ENCODE results near the gene HPGDS. TPM values are rescaled to one million over a fixed set of nuclear protein-coding genes. Genes with fewer than 3 reads are reported as not detected.

The HPGDS gene
- total RNA-seq, 1 experiment from 2014 or later, result 0.21 TPM

- H3K36me3 ChIP-seq (replicated peaks; ENCODE audit: control insufficient read depth, insufficient read depth, low read length), result no peaks in the 10 kb centered on the region
- no peak for DNase-seq
- no peak overlapping the region for H3K4me3 ChIP-seq (ENCODE audit: insufficient read depth, low read depth, low read length)
- no peaks in the 10 kb centered on the region for H3K27me3 ChIP-seq (ENCODE audit: control insufficient read depth, insufficient read depth, low read length)
Measured at GRCh38 chr4:94369046-94369445, 26.4 kb upstream of the HPGDS start.

DNA sequence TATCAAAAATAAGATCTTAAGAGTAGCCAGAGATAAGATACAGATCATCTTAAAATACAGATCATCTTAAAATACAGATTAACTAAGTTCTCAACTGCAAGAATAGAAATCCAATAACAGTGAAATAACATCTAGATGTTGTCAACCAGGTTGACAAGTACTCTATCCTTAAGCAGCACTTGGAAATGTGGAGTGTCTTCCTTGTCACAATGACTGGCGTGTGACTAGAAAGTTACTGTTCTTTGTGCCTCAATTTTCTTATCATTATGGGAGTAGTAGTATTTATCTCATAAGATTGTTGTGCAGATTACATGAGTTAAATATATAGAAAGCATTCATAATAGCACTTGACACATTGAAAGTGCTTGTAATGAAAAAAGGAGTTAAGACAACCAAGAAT lies 25.8 kb upstream of the HPGDS start:
- no peak for DNase-seq
- no peak overlapping the region for H3K4me3 ChIP-seq (ENCODE audit: insufficient read depth, low read depth, low read length)
- H3K36me3 ChIP-seq (replicated peaks; ENCODE audit: control insufficient read depth, insufficient read depth, low read length), result no peaks in the 10 kb centered on the region
- no peaks in the 10 kb centered on the region for H3K27me3 ChIP-seq (ENCODE audit: control insufficient read depth, insufficient read depth, low read length)

DNA sequence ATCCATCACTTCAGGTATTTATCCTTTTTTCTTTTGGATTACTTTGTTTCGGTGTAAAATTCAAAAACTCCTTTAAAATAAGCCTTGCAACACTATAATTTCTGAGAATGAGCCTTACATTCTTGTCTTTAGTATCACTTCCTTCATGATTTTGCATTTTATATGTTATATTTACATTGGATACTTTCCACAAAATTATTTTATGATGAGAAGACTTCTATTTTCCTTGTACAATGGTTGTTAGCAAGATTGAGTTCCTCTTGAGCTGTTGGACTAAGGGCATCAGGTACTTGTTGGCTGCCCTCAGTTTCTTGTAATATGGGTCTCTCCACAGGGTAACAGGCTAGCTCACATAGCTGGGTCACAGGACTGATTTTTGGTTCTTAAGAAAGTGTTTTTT lies 22.7 kb upstream of the HPGDS start:
- DNase-seq, result no peak
- Histone ChIP-seq H3K27me3 (ENCODE audit: control insufficient read depth, insufficient read depth, low read length) (no peaks in the 10 kb centered on the region), H3K36me3 (replicated peaks; ENCODE audit: control insufficient read depth, insufficient read depth, low read length) (no peaks in the 10 kb centered on the region), H3K4me3 (ENCODE audit: insufficient read depth, low read depth, low read length) (no peak overlapping the region)

DNA sequence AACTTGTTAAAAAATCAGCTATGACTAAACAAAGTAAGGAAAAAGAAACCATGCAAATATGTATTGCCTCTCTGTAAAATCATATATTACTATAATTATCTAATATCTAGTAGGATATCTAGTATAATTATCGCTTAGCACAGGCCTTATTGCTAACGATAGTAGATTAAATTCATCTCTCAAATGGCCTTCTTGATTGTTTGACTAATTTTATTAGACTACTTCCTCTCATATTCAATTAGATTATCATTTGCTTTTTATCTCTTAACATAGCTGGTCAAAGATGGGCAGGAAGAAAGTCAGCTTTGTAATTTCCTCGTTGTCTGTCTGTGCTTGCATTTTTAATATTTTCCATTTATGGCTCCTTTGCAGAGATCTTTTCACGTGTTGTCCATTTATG lies 21.9 kb upstream of the HPGDS start:
- H3K27me3 ChIP-seq (ENCODE audit: control insufficient read depth, insufficient read depth, low read length), result no peaks in the 10 kb centered on the region
- no peaks in the 10 kb centered on the region for H3K36me3 ChIP-seq (replicated peaks; ENCODE audit: control insufficient read depth, insufficient read depth, low read length)
- DNase-seq, result no peak
- H3K4me3 ChIP-seq (ENCODE audit: insufficient read depth, low read depth, low read length), result no peak overlapping the region

GRCh38 chr4:94363136-94363655 lies 20.6 kb upstream of the HPGDS start:
- no peaks in the 10 kb centered on the region for H3K36me3 ChIP-seq (replicated peaks; ENCODE audit: control insufficient read depth, insufficient read depth, low read length)
- H3K27me3 ChIP-seq (ENCODE audit: control insufficient read depth, insufficient read depth, low read length), result no peaks in the 10 kb centered on the region
- no peak for DNase-seq
- H3K4me3 ChIP-seq (ENCODE audit: insufficient read depth, low read depth, low read length), result no peak overlapping the region

DNA sequence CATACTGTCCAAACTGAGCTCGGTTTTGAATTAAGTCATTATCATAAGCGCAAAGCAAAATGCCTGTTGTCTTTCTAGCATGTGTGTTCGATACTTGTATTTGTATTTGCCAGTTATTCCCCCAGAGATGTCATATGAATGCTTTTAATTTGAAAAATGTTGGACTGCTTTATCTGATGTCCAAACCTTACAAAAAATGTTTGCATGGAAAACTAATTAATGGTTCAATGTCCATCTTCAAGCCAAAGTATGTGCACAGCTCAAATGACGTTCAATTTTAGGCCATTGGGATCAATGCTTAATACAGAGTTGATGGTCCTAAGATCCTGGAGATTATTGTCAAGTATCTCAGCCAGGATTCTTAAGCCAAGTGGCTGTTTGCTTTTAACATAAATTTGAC lies 17.2 kb upstream of the HPGDS start:
- Histone ChIP-seq H3K27me3 (ENCODE audit: control insufficient read depth, insufficient read depth, low read length) (no peaks in the 10 kb centered on the region), H3K4me3 (ENCODE audit: insufficient read depth, low read depth, low read length) (no peak overlapping the region), H3K36me3 (replicated peaks; ENCODE audit: control insufficient read depth, insufficient read depth, low read length) (no peaks in the 10 kb centered on the region)
- DNase-seq, result no peak

- H3K4me3 ChIP-seq (ENCODE audit: insufficient read depth, low read depth, low read length), result no peak overlapping the region
- no peaks in the 10 kb centered on the region for H3K36me3 ChIP-seq (replicated peaks; ENCODE audit: control insufficient read depth, insufficient read depth, low read length)
- DNase-seq, result no peak
- no peaks in the 10 kb centered on the region for H3K27me3 ChIP-seq (ENCODE audit: control insufficient read depth, insufficient read depth, low read length)
Measured at GRCh38 chr4:94359221-94359620, 16.6 kb upstream of the HPGDS start.

GRCh38 chr4:94358101-94358500 lies 15.5 kb upstream of the HPGDS start:
- Histone ChIP-seq H3K27me3 (ENCODE audit: control insufficient read depth, insufficient read depth, low read length) (no peaks in the 10 kb centered on the region), H3K4me3 (ENCODE audit: insufficient read depth, low read depth, low read length) (no peak overlapping the region), H3K36me3 (replicated peaks; ENCODE audit: control insufficient read depth, insufficient read depth, low read length) (no peaks in the 10 kb centered on the region)
- DNase-seq, result no peak

- H3K4me3 ChIP-seq (ENCODE audit: insufficient read depth, low read depth, low read length), result no peak overlapping the region
- no peak for DNase-seq
Measured at GRCh38 chr4:94357624-94358023, 15.0 kb upstream of the HPGDS start.

DNA sequence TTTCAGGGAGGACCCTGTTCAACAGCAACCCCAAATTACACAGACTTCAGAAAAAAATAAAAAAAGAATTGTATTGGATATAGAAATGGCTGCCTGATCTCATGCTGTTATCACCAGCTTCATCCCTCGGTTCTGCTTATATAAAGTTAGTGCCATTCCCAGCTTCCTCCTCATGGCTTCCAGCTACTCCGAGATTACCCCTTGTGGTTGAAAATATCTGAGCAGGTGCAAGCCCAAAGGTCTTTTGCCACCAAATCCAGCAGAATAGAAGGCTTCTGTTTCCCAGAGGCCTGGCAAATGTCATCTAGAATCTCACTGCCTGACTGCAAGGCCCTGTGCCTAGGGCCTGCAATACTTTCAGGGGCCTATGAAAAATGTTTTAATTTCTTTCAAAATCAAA lies 13.8 kb upstream of the HPGDS start:
- no peaks in the 10 kb centered on the region for H3K36me3 ChIP-seq (replicated peaks; ENCODE audit: control insufficient read depth, insufficient read depth, low read length)
- DNase-seq, result no peak

More at GRCh38 chr4:94357624-94358023, 15.0 kb upstream of the HPGDS start:
- Histone ChIP-seq H3K27me3 (ENCODE audit: control insufficient read depth, insufficient read depth, low read length) (no peaks in the 10 kb centered on the region), H3K36me3 (replicated peaks; ENCODE audit: control insufficient read depth, insufficient read depth, low read length) (no peaks in the 10 kb centered on the region)

DNA sequence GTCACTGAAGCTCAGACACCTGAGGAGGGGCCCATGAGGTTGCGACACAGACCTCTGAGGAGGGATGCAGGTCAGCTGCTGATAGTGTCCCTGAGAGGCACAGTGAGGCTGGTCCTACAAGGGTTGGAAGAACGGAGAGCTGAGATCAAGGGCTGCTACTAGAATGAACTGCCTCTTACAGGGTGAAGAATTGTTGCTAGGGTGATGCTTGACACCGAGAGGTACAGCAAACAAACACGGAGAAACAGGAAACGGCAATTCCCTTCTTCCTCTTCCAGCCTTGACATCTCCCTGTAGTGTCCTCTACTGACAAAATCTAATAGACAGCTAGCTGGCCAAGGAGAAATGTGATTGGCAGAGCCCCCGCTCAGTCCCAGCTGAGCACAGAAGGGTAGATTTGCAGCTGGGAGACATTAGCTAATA lies 11.8 kb upstream of the HPGDS start:
- DNase-seq, result no peak
- Histone ChIP-seq H3K4me3 (ENCODE audit: insufficient read depth, low read depth, low read length) (no peak overlapping the region), H3K36me3 (replicated peaks; ENCODE audit: control insufficient read depth, insufficient read depth, low read length) (no peaks in the 10 kb centered on the region), H3K27me3 (ENCODE audit: control insufficient read depth, insufficient read depth, low read length) (no peaks in the 10 kb centered on the region)

More for the DNA sequence above, 13.8 kb upstream of the HPGDS start:
- no peaks in the 10 kb centered on the region for H3K27me3 ChIP-seq (ENCODE audit: control insufficient read depth, insufficient read depth, low read length)
- no peak overlapping the region for H3K4me3 ChIP-seq (ENCODE audit: insufficient read depth, low read depth, low read length)

- Histone ChIP-seq H3K36me3 (replicated peaks; ENCODE audit: control insufficient read depth, insufficient read depth, low read length) (no peaks in the 10 kb centered on the region), H3K4me3 (ENCODE audit: insufficient read depth, low read depth, low read length) (no peak overlapping the region), H3K27me3 (ENCODE audit: control insufficient read depth, insufficient read depth, low read length) (no peaks in the 10 kb centered on the region)
- DNase-seq, result no peak
Measured at GRCh38 chr4:94352996-94353395, 10.4 kb upstream of the HPGDS start.

DNA sequence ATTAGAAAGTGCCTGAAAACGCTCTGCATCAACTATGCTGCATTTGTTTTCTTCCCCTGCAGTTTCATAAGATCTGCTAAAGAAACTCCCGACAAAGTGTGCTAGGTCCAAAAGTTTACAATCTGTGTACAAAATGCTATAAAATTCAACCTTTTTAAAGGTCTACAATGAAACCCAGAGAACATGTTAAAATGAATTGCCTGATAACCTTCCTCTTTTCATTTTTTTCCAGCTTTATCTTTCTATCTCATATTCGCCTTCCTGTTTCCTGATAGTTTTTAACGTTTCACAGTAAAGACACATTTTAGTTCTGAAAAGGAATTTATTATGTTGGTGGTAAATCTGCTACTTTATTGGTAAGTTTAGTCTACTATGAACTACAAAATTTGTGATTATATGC lies 9.5 kb upstream of the HPGDS start:
- Histone ChIP-seq H3K4me3 (ENCODE audit: insufficient read depth, low read depth, low read length) (no peak overlapping the region), H3K27me3 (ENCODE audit: control insufficient read depth, insufficient read depth, low read length) (no peaks in the 10 kb centered on the region), H3K36me3 (replicated peaks; ENCODE audit: control insufficient read depth, insufficient read depth, low read length) (no peaks in the 10 kb centered on the region)
- DNase-seq, result no peak

GRCh38 chr4:94351319-94351718 lies 8.7 kb upstream of the HPGDS start:
- DNase-seq, result no peak
- Histone ChIP-seq H3K27me3 (ENCODE audit: control insufficient read depth, insufficient read depth, low read length) (no peaks in the 10 kb centered on the region), H3K4me3 (ENCODE audit: insufficient read depth, low read depth, low read length) (no peak overlapping the region), H3K36me3 (replicated peaks; ENCODE audit: control insufficient read depth, insufficient read depth, low read length) (no peaks in the 10 kb centered on the region)

GRCh38 chr4:94350095-94350494 lies 7.5 kb upstream of the HPGDS start:
- no peak overlapping the region for H3K4me3 ChIP-seq (ENCODE audit: insufficient read depth, low read depth, low read length)
- no peaks in the 10 kb centered on the region for H3K36me3 ChIP-seq (replicated peaks; ENCODE audit: control insufficient read depth, insufficient read depth, low read length)
- H3K27me3 ChIP-seq (ENCODE audit: control insufficient read depth, insufficient read depth, low read length), result no peaks in the 10 kb centered on the region
- DNase-seq, result no peak

DNA sequence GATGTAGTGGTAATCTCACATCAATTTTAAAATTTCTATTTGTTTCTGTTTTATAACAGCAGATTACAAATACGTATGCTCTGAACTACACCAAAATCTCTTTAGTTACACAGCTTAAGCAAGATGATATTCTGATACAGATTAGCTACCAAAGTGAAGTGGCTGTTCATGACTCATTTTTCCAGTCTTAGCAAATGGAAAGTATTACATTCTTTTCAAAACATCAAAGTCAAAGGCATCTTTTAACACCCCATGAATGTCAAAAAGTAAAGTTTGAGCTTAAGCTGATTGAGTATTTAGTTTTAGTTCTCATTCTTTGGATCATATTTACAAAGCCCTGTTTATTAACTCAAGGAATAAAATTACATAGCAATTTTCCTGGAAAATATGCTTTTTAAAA lies 6.6 kb upstream of the HPGDS start:
- DNase-seq, result no peak
- Histone ChIP-seq H3K4me3 (ENCODE audit: insufficient read depth, low read depth, low read length) (no peak overlapping the region), H3K36me3 (replicated peaks; ENCODE audit: control insufficient read depth, insufficient read depth, low read length) (no peaks in the 10 kb centered on the region), H3K27me3 (ENCODE audit: control insufficient read depth, insufficient read depth, low read length) (no peaks in the 10 kb centered on the region)

Measured in H7 (cell line).